ENCODE results near the gene COL18A1.

GRCh38 chr21:45363921-45364467 is 41.0 kb upstream of the COL18A1 start:
- TF ChIP-seq CTCF (IDR thresholded peaks at IDR 0.05) (no peak), POLR2AphosphoS5 (IDR thresholded peaks at IDR 0.05) (peak; percentile 92 to 93), POLR2A (IDR thresholded peaks at IDR 0.05; ENCODE audit: low read depth) (no peak)
